NCI-H748 treated with DMSO at 0.1 percent for 48 hours (cell line): ENCODE data around the gene NIPAL4.

Experiments used
- DNase-seq: peaks from one replicate; lab custom pipeline; 2025; lab: John Stamatoyannopoulos, UW

Gene NIPAL4

DNA sequence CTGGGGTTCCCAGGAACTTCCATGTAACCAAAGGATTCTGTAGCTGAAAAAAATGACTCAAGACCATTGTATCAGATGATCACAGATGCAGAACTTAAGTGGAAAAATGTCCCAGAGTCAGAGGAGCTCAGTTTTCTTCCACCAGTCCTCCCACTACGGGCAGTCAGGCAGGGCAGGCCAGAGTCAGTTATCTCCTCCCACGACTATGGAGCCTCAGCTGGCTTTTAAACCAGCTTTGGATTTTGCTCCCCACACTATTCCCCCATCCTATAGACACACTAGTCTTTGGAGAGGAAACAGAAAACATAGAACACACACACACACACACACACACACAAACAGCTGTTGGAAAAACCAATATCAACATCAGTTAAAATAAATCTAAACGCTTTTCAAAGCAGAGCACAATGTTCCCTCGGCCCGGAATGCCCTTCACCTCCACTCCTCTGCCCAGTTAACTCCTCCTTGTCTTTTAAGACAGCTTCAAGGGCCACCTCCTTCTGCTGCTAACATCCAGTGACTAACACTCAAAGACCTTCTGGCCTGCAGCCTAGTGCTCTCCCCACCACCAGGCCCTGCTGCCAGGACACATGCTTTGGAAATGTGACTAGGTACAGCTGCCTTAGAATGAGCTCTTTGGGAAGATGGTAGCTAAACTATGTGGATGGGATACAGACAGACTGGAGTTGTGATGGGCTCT lies 56.8 kb downstream of the NIPAL4 start:
- no peak for DNase-seq

DNA sequence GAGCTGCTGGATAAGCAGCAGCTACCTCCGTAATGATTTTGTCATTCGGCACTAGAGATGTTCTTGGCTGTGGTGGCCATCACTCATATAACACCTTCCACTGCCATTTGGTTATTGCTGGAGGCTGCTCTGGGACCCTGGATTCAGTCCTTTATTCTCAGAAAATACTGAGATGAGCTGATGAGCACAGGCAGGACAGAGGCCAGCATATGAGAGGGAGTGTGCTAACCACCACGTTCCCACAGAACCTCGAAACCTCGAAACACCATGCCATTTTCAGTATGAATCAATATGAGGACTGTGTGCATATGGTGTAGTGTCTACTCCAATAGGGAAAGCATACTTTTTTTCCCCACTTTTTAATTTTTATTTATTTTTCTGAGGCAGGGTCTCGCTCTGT lies 59.0 kb downstream of the NIPAL4 start:
- no peak for DNase-seq

DNA sequence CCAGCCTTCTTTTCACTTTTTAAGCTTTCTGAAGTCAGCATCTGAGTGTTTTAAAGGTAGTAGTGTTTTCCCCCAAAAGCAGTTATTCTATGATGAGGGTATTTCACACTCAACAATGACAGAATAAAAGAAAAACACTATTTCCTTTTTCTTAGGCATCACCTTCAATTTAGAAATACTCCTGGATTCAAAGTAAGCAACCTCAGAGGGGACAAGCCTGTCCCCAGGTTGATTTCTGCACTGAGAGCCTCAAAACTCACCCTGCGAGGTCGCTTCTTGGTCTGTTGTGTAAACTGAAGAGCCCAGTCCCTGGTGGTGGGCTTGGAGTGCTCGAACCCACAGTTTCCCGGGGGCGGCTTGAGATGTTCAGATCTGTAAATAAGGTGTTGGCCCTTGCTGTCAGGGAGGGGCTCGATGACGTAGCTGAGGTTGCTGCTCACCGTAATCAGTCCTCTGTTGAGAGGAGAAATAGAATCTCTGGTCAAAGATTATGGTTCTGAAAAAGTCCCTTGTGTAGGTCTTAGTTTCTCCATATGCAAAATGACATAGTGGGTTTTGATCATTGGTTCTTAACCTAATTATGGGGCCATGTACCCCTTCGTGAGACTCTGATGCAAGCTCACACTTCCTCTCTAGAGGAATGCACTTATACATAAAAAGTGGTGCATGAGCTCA lies 59.7 kb downstream of the NIPAL4 start:
- DNase-seq = no peak

DNA sequence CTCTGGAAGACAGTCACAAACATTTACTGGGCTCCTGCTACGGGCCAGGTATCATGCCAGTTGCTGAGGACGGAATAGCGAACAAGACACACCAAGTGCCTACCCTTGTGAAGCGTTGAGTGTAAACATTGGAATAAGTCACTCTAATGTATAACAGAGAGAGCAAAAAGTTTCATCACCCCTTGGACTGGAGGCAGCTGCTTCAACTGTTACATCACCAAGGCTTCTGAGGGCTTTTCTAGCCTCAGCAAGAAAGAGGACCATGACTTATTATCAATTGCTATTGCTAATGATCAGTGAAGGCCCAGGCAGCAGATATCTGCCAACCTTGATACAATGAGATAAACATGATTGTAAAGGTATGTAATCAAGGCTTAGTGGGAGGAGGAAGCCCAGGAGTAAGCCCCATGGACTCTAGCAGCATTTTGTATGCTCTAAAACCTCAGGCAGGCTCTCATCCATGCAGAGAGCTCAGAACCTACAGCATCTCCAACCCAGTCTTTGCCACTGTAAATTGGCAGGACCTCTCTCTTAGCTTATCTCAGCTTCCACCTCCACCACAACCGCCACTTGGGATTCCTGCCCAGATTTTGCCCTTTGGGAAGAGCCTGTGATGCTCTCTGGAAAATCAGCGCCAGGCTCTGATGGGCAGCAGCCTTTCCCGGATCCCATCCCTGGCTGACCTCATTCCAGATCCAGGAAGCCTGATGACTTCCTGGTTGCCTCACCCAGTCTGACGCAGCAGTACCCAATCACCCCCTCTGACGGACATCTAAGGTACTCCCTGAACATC lies 61.1 kb downstream of the NIPAL4 start:
- DNase-seq = no peak

DNA sequence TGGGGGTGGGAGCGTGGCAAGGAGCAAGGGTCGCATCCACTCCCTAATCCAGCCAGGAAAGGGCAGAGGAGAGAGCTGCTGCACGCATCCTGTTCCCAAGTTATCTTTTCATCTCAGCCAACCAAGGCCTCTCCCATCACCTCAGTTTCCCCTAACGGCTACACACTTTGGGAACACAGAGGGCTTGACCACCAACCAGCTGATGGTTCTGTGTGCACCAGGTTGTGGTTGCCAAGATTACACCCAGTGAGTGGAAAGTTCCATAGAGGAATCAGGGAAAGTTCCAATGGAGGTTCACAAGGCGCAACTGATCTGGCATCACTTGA lies 61.7 kb downstream of the NIPAL4 start:
- DNase-seq = no peak

DNA sequence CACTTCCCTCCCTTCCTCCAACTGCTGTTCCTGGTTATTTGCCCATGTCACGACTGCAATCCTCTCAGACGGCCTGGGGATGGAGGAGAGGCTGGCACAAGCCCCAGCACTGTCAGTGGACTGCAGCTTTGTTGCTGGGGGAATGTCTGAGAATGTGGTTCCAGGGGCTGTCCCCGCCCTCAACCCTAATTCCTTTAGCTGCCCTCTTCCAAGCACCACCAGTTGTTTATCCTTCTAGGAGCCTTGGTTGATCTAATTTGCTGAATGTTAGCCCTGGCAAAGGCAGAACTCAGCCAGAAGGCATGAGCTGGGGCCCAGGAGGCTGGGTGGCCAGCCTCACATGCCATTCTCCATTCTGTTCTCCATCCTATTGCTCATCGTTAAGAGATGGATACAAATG lies 64.0 kb downstream of the NIPAL4 start:
- DNase-seq = no peak
